ENCODE results near the gene DND1.
A peak's percentile ranks its signal among the peaks of the same experiment; 100 is the strongest.
"Not testable (repeated sequence)": the region's sequence is repeated elsewhere in the genome, so short reads cannot be mapped to it uniquely, and the experiment has no call there.

Gene DND1

GRCh38 chr5:140671472-140672125, 1.8 kb downstream of the DND1 start:
- DNase-seq, result no peak

DNA sequence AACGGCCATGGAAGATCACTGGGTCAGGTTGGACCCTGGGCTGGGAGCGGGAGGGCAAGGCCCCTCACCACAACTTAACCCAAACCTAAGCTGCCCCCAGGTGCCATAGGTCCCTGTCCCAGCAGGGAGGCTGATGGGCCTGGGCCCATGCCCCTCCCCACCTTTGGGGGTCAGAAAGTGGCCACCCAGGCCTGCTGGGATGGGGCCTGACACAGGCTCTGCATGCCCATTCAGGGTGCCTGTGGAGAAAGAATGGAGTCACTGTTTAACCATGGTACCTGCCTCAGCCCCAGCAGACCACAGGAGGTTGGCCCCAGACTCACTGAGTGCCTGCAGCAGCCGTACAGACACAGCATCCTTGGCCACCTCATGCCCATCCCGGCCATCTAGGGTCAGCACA, 2.3 kb downstream of the DND1 start:
- DNase-seq, result not testable (repeated sequence)

DNA sequence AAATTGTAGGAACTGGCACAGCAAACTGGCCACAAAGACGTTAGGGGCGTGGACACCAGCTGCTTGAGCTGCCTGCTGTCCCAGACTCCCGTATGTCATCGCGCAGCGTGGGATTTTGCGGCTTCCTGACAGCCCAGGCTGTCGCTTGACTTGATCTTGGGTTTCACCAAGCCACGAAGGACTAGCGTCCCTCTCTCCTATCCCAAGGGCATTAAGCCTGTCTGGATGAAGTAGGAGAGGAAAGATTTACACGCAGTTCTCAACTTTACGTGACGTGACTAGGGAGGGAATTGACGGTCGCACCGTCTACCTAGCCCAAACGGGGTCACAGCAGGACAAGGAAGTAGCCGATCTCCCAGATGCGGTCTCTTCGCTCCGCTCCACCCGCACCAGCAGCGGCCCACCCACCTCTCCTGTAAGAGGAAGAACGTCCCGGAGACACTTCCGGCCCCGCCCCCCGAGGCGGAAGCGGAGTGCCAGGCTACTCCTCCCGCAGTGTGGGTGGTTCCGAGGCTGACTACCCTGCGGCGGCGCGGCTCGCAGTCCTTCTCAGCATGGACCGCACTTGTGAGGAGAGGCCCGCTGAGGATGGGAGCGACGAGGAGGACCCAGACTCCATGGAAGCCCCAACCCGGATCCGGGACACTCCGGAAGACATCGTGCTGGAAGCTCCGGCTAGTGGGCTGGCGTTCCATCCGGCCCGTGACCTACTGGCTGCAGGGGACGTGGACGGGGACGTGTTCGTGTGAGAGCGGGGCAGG, 8.8 kb downstream of the DND1 start, which contains the start of gene WDR55:
WDR55 (plus strand) TSS at position 546 of the 761 bp plus-strand sequence; CDS start at position 555, 9 bp downstream.
- DNase-seq, result peak; percentile 96

- no peak for DNase-seq
Measured at GRCh38 chr5:140664030-140664358, 9.4 kb downstream of the DND1 start.

GRCh38 chr5:140660371-140660770, 13.0 kb downstream of the DND1 start:
- DNase-seq, result not testable (repeated sequence)

GRCh38 chr5:140658870-140659269, 14.5 kb downstream of the DND1 start:
- DNase-seq, result no peak

- DNase-seq, result no peak
Measured at GRCh38 chr5:140647042-140647419, 26.3 kb downstream of the DND1 start.

DNA sequence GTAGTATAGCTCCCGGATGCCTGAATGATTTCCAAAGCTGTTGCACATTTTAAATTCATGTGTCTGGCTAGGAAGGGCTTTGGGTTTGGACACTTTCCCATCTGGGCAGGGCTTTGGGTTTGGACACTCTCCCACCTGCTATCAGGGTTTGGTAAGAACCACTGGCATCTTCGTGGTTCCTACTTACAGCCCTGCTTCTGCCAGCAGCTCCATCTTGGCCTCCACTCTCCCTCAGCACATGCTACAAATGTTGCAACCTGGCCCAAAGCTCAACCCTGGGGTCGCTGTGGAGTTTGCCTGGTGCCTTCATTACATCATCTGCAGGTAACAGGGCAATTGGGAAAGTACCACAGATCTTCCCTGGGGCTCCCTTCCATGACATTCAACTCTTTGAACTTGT, 30.7 kb downstream of the DND1 start:
- DNase-seq, result no peak

DNA sequence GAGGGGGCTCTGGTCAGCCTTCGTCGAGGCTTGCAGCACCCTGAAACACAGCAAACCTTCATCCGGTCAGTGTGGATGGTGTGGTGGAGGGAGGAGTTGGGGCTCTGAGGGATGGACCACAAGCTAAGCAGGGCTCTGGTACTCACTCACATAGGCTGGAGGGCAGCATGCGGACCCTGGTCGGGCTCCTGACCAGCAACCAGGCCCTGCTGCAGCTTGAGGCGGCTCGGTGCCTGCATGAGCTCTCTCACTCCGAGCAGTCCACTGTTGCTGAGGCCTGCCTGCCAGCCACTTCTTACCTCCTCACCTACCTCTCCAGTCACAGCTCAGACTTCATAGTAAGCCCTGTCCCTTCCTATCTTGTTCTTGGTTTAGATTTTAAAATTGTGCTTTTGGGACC, 31.7 kb downstream of the DND1 start:
- DNase-seq, result no peak

DNA sequence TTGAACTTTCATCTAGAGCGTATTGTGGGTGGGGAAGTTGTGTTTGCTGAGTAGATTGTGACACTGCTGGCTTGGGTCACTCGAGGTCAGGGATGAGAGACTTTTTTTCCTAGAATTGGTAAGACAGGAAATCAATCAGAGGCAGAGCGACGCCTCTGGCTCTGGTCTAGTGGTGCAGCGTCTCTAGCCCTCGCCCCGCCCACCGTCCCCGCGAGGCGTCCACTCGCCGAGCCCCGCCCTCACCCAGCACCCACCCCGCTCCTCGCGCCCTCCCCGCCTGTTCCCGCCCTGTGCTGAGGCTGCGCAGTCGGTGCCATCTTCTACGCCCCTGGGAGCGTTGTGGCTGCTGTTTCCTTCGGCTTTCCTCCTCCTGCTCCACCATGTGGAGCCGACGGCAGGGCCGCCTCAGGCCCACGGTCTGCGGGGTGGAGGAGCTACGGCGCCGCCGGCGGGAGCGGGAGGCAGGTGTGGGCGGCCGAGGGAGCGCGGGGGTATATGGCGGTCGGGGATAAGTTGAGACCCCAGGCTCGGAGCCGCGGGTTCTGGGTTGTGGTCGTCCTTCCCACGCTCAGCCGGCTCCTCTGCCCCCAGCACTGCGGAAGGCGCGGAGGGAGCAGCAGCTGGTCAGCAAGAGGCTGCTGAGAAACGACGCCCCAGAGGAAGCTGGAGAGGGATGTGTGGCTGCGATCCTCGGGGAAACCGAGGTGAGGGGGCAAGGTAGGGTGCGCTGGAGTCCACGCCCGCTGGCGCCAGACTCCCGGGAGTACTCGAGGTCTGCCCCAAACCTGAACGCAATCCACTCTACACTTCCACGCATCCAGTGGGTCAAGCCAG, 34.0 kb downstream of the DND1 start, which contains the start of gene TMCO6:
TMCO6 (plus strand) TSS at position 304 of the 834 bp plus-strand sequence; CDS start at position 381, 77 bp downstream.
- DNase-seq, result peak; percentile 96

DNA sequence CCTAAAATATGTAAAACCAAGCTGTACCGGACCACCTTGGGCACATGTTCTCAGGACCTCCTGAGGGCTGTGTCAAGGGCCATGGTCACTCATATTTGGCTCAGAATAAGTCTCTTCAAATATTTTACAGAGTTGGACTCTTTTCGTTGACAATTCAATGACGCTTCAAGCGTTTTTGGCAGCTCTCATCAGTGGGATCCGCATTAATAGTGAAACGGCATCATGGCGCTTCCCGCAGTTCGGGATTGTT, 34.6 kb downstream of the DND1 start:
- not testable (repeated sequence) for DNase-seq

DNA sequence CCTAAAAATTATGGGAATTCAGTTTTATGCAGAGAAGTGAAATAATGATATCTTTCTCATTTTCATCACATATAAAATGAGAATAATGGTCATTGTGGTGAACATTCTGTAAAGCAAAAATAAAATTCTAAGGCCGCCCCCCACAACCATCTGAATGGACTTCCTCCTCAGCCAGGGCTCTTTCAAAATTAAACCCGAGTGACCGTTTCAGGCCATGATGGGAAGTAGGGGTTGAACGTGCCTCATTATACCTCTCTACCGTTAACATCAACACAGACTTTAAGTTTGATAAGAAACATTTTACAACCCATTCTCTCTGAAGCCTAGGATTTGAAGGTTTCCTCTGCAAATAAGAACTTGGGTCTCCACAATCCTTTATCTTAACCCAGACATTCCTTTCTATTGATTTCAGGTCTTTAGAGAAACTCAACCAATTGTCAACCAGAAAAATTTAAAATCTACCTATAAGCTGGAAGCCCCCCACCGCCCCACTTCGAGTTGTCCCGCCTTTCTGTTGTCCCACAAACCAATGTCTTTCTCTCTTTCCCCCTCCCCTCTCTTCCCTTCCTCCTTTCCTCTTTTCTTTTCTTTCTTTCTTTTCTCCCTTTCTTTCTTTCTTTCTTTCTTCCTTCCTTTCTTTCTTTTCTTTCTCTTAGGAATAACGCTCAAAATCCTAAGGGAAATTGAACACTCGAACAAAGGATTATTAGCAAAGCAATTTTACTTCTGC, 35.8 kb downstream of the DND1 start:
- DNase-seq, result no peak

- no peak for DNase-seq
Measured at GRCh38 chr5:140635291-140636257, 37.8 kb downstream of the DND1 start.

DNA sequence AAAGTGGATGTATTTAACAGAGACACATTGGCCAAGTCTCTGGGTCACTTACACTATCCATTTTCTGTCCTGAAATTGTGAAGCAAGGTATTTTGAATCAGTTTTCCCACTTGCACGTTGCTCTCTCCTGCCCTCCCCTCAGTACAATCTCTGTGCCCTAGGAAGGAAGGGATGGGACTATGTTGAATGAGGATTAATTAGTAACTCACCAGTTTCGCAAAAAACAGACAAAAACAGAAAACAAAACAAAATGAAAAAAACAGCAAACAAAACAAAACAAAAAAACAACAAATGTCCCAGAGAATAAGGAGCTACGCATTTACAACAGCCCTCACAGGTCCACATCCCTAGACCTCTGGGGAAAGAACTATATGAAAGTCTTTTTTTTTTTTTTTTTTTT, 39.3 kb downstream of the DND1 start:
- no peak for DNase-seq

DNA sequence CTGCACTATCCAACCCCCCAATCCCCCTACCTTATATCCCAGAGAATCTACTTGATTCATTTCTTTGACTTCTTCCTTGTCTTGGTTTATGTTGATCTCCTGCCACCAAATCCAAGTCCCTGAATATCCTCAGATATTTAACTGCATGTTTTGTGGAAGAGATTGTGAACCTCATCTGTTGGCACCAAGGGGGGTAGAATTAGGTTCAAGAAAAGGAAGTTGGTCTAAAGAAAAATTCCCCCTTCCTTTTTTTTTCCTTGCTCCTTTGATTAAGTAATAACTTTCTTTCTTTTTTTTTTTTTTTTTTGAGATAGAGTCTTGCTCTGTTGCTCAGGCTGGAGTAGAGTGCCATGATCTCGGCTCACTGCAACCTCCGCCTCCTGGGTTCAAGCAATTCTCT, 39.9 kb downstream of the DND1 start:
- DNase-seq, result no peak

GRCh38 chr5:140633021-140633471, 40.3 kb downstream of the DND1 start, which contains the start of gene CD14:
CD14 (minus strand) TSS chr5:140633175; CDS start chr5:140633071, 104 bp downstream.
- no peak for DNase-seq

DNA sequence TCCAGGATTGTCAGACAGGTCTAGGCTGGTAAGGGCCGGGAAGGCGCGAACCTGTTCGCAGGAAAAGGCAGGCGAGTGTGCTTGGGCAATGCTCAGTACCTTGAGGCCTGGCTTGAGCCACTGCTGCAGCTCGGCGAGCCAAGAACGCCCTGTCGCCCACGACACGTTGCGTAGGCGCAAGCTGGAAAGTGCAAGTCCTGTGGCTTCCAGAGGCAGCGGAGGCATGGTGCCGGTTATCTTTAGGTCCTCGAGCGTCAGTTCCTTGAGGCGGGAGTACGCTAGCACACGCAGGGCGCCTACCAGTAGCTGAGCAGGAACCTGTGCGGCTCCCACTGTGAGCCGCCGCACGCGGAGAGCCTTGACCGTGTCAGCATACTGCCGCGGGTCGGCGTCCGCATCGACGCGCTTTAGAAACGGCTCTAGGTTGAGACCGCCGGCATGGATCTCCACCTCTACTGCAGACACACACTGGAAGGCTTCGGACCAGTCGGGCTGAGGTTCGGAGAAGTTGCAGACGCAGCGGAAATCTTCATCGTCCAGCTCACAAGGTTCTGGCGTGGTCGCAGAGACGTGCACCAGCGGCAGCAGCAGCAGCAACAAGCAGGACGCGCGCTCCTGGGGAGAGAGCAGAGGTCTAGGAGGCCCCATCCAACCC, 40.9 kb downstream of the DND1 start:
- peak; percentile 61 for DNase-seq

DNA sequence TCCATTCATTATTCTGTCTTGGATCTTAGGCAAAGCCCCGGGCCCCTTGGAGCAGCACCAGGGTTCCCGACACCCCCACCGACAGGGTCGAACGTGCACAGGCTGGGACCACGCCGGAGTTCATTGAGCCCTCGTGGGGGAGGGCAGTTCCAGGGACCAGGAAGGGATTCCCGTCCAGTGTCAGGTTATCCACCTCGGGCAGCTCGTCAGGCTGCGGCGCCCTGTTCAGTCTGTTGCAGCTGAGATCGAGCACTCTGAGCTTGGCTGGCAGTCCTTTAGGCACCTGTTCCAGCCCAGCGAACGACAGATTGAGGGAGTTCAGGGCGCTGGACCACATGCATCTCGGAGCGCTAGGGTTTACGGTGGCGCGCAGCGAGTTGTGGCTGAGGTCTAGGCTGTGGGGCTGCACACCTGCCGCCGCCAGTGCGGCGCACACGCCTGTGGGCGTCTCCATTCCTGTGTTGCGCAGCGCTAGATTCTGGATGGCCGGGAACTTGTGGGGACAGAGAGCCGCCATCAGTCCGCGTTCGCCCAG, 41.5 kb downstream of the DND1 start:
- no peak for DNase-seq

- DNase-seq, result no peak
Measured at GRCh38 chr5:140631036-140631417, 42.3 kb downstream of the DND1 start.

GRCh38 chr5:140630292-140631035, 42.9 kb downstream of the DND1 start:
- no peak for DNase-seq

All from right forelimb (tissue), 1 donor.